HG02885 (cell line): ENCODE measurements around the gene STT3B.

Source experiments
- ATAC-seq: cut with Tn5 transposase; IDR thresholded peaks from one replicate; pipeline ENCODE4 v1.9.1; 2021; ENCODE audit warnings: mild to moderate bottlenecking; ENCODE audit not compliant: unreplicated experiment, poor library complexity

Gene STT3B

GRCh38 chr3:31634476-31634875 lies 101.8 kb downstream of the STT3B start:
- no peak for ATAC-seq

GRCh38 chr3:31635545-31635944 lies 102.8 kb downstream of the STT3B start:
- ATAC-seq, result peak; percentile 40

GRCh38 chr3:31636049-31636448 lies 103.3 kb downstream of the STT3B start:
- ATAC-seq, result no peak

- no peak for ATAC-seq
Observed at GRCh38 chr3:31636694-31637442, 104.1 kb downstream of the STT3B start.

GRCh38 chr3:31639828-31640227 lies 107.1 kb downstream of the STT3B start:
- ATAC-seq, result no peak

GRCh38 chr3:31645256-31645655 lies 112.5 kb downstream of the STT3B start:
- no peak for ATAC-seq

GRCh38 chr3:31648286-31648968 lies 115.7 kb downstream of the STT3B start:
- no peak for ATAC-seq

- ATAC-seq, result no peak
Observed at GRCh38 chr3:31652296-31652695, 119.6 kb downstream of the STT3B start.

- no peak for ATAC-seq
Observed at GRCh38 chr3:31653464-31653863, 120.7 kb downstream of the STT3B start.

- no peak for ATAC-seq
Observed at GRCh38 chr3:31654998-31655397, 122.3 kb downstream of the STT3B start.

- ATAC-seq, result no peak
Observed at GRCh38 chr3:31659246-31659645, 126.5 kb downstream of the STT3B start.

GRCh38 chr3:31661286-31661685 lies 128.6 kb downstream of the STT3B start:
- ATAC-seq, result no peak

GRCh38 chr3:31661993-31662670 lies 129.4 kb downstream of the STT3B start:
- ATAC-seq, result no peak

- ATAC-seq, result no peak
Observed at GRCh38 chr3:31664031-31664430, 131.3 kb downstream of the STT3B start.

GRCh38 chr3:31667582-31667981 lies 134.9 kb downstream of the STT3B start:
- ATAC-seq, result no peak

- ATAC-seq, result no peak
Observed at GRCh38 chr3:31668242-31668641, 135.5 kb downstream of the STT3B start.

GRCh38 chr3:31670136-31670535 lies 137.4 kb downstream of the STT3B start:
- ATAC-seq, result no peak

GRCh38 chr3:31670722-31671121 lies 138.0 kb downstream of the STT3B start:
- ATAC-seq, result no peak

GRCh38 chr3:31671451-31671850 lies 138.7 kb downstream of the STT3B start:
- ATAC-seq, result no peak

- ATAC-seq, result no peak
Observed at GRCh38 chr3:31671976-31672375, 139.3 kb downstream of the STT3B start.

- ATAC-seq, result no peak
Observed at GRCh38 chr3:31673950-31674349, 141.2 kb downstream of the STT3B start.
